ENCODE measurements around the gene ADARB2. TPM values are rescaled to one million over a fixed set of nuclear protein-coding genes. Genes with fewer than 3 reads are reported as not detected.

ADARB2 gene
- total RNA-seq, 1 donor from 2014 or later, result 0.05 TPM

DNA sequence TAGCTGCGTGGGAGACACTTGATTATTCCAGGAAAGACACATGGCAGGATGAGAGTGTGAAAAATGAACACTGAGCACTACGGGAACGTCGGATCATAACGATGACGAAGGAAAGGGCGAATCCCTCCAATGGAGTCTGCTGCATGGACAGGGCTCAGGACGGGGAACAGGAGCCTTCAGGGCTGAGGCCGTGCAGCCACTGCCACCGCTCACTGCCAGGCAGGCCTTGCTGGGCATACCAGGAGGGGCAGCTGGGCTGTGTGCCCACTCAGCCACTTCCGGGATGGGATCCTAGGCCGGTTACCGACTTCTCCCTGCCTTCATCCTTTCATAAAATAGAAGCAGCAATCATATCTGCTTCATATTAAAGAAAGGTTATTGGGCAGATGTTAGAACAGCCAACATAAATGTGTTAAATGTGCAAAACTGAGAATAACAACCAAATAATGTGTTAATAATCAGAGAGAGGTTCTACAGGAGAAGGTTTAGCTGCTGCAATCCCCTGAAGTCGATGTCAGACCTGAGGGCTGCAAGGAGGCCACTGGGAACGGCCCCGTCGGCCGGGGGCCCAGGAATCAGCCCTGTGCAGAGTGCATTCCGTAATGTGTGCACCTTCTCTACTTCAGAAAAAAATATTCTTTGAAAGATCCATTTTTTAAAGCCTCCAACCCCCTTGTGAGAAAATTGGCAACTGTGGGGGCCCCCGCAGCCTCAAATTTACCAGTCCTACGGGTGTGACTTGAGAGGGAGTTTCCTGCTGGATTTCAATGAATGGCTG is 63.6 kb downstream of the ADARB2 start:
- Mint-ChIP-seq H3K9me3 (no peaks in the 10 kb centered on the region), H3K27me3 (ENCODE audit: low read depth) (no peaks in the 10 kb centered on the region), H3K4me1 (ENCODE audit: low read depth) (no peaks in the 10 kb centered on the region), H3K4me3 (ENCODE audit: low read depth) (no peak overlapping the region), H3K27ac (no peak overlapping the region), H3K36me3 (ENCODE audit: low read depth) (no peaks in the 10 kb centered on the region)
- DNase-seq (ENCODE audit: low spot score), result no peak
- intact Hi-C loops (cut with micrococcal nuclease), result no loop called here

DNA sequence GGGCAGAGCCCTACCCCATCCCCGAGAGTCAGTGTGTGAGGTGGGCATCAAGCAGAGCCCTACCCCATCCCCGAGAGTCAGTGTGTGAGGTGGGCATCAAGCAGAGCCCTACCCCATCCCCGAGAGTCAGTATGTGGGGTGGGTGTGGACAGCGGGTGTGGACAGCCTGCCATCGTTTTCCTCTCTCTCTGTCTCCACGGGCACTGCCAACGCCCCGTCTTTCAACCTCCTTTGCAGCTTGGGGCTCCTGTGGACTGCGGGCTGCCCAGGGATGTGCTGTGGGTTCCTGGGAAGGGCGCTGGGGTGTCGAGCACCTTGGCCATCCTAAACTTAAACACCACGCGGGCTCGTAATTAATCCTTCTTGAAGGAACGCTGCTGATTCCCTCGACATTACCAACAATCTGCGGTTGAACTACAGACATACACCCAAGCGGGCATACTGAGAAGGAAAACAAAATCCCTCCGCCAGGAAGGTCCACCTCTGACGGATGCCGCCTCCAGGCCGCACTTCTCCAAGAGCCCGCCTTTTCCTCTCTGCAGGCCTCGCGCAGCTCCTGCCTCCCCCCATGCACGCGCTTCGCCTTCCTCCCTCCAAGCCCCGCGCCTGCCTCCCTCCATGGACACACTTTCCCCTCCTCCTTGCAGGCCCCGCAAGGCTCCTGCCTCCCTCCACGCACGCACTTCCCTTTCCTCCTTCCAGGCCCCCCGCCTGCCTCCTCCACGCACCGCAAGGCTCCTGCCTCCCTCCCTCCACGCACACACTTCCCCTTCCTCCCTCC is 65.1 kb downstream of the ADARB2 start:
- no peaks in the 10 kb centered on the region for H3K36me3 Mint-ChIP-seq (ENCODE audit: low read depth)
- H3K27ac Mint-ChIP-seq, result no peak overlapping the region
- H3K4me3 Mint-ChIP-seq (ENCODE audit: low read depth), result no peak overlapping the region
- intact Hi-C loops (cut with micrococcal nuclease), result no loop called here
- H3K9me3 Mint-ChIP-seq, result no peaks in the 10 kb centered on the region
- H3K4me1 Mint-ChIP-seq (ENCODE audit: low read depth), result no peaks in the 10 kb centered on the region
- no peak for DNase-seq (ENCODE audit: low spot score)
- no peaks in the 10 kb centered on the region for H3K27me3 Mint-ChIP-seq (ENCODE audit: low read depth)

DNA sequence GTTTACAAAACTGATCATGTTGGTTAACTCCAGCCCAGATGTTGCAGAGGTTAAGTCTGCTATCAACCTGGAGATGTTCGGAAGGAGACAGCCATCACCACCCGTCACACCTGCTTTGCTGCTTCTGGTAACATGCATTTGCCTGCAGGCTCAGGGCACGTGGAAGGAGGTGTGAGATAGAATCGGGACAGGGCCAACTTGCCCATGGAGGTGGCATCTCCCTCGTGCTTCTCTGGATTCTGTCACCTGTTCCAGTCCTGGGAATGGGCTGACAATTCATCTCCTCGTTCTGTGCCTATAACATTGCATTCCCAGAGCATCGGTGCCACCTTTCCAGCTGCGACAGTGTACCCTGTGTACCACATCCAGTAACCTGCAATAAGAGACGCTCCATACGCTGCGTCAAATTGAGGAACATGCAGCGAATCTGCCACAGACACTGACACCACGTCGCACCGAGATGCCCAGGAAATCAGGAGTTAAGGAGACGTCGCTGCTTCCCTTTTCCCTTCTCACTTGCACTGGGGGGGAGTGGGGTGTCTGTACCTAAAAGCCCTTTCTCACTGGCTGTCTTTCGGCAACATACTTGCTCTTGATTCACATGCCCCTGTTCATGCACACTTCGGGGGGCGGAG is 65.8 kb downstream of the ADARB2 start:
- Mint-ChIP-seq H3K27me3 (ENCODE audit: low read depth) (no peaks in the 10 kb centered on the region), H3K4me1 (ENCODE audit: low read depth) (no peaks in the 10 kb centered on the region)
- DNase-seq (ENCODE audit: low spot score), result no peak

DNA sequence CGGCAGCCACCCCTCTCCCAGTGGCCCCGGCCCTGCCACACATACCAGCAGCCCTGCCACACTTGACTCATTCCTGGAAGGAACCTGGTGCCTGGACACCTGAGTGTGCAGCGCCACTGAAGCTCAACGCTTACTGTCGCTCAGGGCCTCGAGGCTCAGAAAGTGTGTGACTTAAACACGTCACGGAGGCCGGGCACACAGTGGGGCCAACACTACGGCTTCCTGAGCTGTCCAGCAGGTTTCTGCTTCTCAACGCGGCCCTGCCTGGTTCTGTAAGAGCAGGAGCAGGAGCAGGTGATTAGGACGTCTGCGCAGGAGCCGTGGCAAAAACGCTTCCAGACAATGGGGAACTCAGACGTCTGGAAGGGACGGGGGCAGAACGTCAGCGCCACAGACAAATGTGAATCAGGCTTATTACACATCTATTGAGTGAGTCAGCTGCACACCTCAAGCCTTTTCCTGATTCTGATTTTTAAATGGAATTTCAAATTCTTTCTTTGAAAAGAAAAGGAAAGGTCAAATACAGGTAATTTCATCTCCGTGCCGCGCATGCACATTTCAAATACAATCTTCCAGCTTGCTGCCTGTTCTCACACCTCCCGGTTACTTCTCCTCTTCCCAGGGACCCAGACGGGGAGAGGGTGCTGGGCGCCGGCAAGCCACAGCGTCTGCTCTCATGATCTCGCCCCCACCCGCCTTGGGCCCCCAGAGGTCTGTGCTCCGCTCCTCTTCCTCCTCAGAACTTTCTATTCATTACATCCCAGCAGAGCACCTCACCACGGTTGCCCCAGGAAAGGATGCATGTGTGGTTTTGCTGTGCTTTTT is 66.6 kb downstream of the ADARB2 start:
- intact Hi-C loops (cut with micrococcal nuclease), result no loop called here
- no peaks in the 10 kb centered on the region for H3K27me3 Mint-ChIP-seq (ENCODE audit: low read depth)
- H3K4me3 Mint-ChIP-seq (ENCODE audit: low read depth), result no peak overlapping the region
- no peaks in the 10 kb centered on the region for H3K36me3 Mint-ChIP-seq (ENCODE audit: low read depth)
- DNase-seq (ENCODE audit: low spot score), result no peak
- H3K9me3 Mint-ChIP-seq, result no peaks in the 10 kb centered on the region
- no peaks in the 10 kb centered on the region for H3K4me1 Mint-ChIP-seq (ENCODE audit: low read depth)
- H3K27ac Mint-ChIP-seq, result no peak overlapping the region

More for the DNA sequence above, 65.8 kb downstream of the ADARB2 start:
- no peak overlapping the region for H3K27ac Mint-ChIP-seq
- H3K9me3 Mint-ChIP-seq, result no peaks in the 10 kb centered on the region
- H3K36me3 Mint-ChIP-seq (ENCODE audit: low read depth), result no peaks in the 10 kb centered on the region
- intact Hi-C loops (cut with micrococcal nuclease), result no loop called here
- H3K4me3 Mint-ChIP-seq (ENCODE audit: low read depth), result no peak overlapping the region

DNA sequence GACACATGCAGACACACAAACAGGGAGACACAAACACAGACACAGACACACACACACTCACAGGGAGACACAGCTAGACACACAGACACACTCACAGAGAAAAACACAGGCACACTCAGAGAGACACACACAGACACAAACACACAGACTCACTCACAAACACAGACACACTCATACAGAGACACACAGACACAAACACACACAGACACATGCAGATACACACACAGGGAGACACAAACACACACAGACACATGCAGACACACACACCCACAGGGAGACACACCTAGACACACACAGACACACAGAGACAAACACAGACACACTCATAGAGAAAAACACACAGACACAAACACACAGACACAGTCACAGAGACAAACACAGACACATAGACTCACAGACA is 67.9 kb downstream of the ADARB2 start:
- Mint-ChIP-seq H3K9me3 (no peaks in the 10 kb centered on the region), H3K4me1 (ENCODE audit: low read depth) (no peaks in the 10 kb centered on the region), H3K27me3 (ENCODE audit: low read depth) (no peaks in the 10 kb centered on the region), H3K27ac (no peak overlapping the region), H3K36me3 (ENCODE audit: low read depth) (no peaks in the 10 kb centered on the region), H3K4me3 (ENCODE audit: low read depth) (no peak overlapping the region)
- intact Hi-C loops (cut with micrococcal nuclease), result no loop called here
- DNase-seq (ENCODE audit: low spot score), result no peak

DNA sequence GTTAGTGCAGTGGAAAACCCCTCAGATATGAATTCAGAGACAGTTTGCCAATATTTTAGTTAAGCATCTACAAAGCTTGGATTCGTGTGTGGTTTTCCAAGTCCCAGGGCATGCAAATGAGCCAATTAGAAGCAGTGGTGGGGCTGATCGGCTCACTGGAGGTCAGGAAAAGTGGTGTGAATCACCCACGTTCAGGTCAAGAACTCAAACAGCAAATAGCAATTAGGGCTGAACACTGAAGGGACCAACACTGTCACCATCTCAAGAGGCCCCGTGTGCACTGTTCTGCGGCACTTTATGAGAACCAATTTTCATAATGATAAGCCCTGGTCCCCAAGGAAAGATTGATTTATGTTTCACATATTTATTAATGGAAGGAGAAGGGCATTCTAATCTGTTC is 68.9 kb downstream of the ADARB2 start:
- Mint-ChIP-seq H3K9me3 (no peaks in the 10 kb centered on the region), H3K27me3 (ENCODE audit: low read depth) (no peaks in the 10 kb centered on the region), H3K4me1 (ENCODE audit: low read depth) (no peaks in the 10 kb centered on the region), H3K4me3 (ENCODE audit: low read depth) (no peak overlapping the region), H3K27ac (no peak overlapping the region), H3K36me3 (ENCODE audit: low read depth) (no peaks in the 10 kb centered on the region)
- intact Hi-C loops (cut with micrococcal nuclease), result no loop called here
- DNase-seq (ENCODE audit: low spot score), result no peak

DNA sequence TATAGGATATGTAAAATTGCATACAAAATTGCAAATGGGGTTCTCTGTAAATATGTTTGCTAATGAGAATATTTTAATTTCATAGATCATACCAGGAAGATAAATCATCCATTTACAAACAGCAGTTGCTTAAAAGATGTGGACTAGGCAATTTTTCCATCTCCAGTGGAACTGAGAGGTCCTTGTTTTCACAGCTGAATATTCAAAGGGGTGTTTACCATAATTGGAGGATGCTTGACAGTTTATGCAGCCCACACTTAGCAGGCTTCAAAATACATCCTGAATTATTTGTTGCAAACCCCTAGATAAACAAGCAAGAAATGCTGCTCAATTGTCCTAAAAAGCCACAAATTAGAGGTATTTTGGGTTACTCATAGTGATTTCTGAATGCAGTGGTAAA is 69.9 kb downstream of the ADARB2 start:
- DNase-seq (ENCODE audit: low spot score), result no peak
- no peaks in the 10 kb centered on the region for H3K4me1 Mint-ChIP-seq (ENCODE audit: low read depth)
- no peaks in the 10 kb centered on the region for H3K36me3 Mint-ChIP-seq (ENCODE audit: low read depth)
- no peak overlapping the region for H3K27ac Mint-ChIP-seq
- intact Hi-C loops (cut with micrococcal nuclease), result no loop called here
- no peak overlapping the region for H3K4me3 Mint-ChIP-seq (ENCODE audit: low read depth)
- H3K9me3 Mint-ChIP-seq, result no peaks in the 10 kb centered on the region
- H3K27me3 Mint-ChIP-seq (ENCODE audit: low read depth), result no peaks in the 10 kb centered on the region

DNA sequence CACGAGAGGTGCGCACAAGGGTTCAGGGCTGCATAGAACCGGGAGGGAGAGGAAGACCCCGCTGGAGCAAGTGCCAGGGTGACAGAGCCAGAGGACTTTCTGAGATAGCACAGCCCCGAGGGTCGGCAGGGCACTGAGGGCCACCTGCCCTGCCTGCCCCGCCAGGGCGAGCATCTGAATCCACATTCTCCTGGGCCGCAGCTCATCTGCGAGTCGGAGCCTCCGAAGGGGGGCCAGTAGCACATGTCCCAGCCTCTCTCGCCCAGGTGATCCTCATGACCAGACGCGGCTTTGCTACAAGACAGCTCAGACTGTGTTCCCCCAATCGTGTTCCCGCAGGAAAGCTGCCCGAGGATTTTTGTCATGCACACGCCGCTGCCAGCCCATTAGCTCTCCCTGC is 71.2 kb downstream of the ADARB2 start:
- Mint-ChIP-seq H3K4me3 (ENCODE audit: low read depth) (no peak overlapping the region), H3K36me3 (ENCODE audit: low read depth) (no peaks in the 10 kb centered on the region), H3K4me1 (ENCODE audit: low read depth) (no peaks in the 10 kb centered on the region), H3K27ac (no peak overlapping the region), H3K9me3 (no peaks in the 10 kb centered on the region), H3K27me3 (ENCODE audit: low read depth) (no peaks in the 10 kb centered on the region)
- no peak for DNase-seq (ENCODE audit: low spot score)
- intact Hi-C loops (cut with micrococcal nuclease), result no loop called here

DNA sequence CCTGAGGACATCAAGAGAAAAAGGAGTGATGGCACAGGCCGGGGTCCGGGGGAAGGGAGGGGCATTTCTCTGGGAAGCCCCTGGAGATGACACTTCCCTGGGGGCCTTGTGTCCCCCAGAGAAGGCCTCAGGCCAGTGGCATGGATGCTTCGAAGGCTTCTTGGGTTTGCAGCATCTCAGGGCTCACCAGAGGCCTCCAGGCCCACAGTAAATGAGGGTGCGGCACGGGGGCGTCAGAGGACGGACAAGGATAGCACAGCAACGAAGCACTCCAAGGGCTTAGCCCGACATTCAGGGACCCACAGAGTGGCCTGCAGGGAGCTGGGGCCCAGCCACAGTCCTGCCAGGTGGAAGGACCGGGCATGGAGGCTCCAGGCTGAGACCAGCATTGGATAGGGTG is 71.6 kb downstream of the ADARB2 start:
- DNase-seq (ENCODE audit: low spot score), result no peak
- Mint-ChIP-seq H3K27ac (no peak overlapping the region), H3K4me3 (ENCODE audit: low read depth) (no peak overlapping the region), H3K27me3 (ENCODE audit: low read depth) (no peaks in the 10 kb centered on the region), H3K36me3 (ENCODE audit: low read depth) (no peaks in the 10 kb centered on the region), H3K4me1 (ENCODE audit: low read depth) (no peaks in the 10 kb centered on the region), H3K9me3 (no peaks in the 10 kb centered on the region)
- intact Hi-C loops (cut with micrococcal nuclease), result no loop called here

DNA sequence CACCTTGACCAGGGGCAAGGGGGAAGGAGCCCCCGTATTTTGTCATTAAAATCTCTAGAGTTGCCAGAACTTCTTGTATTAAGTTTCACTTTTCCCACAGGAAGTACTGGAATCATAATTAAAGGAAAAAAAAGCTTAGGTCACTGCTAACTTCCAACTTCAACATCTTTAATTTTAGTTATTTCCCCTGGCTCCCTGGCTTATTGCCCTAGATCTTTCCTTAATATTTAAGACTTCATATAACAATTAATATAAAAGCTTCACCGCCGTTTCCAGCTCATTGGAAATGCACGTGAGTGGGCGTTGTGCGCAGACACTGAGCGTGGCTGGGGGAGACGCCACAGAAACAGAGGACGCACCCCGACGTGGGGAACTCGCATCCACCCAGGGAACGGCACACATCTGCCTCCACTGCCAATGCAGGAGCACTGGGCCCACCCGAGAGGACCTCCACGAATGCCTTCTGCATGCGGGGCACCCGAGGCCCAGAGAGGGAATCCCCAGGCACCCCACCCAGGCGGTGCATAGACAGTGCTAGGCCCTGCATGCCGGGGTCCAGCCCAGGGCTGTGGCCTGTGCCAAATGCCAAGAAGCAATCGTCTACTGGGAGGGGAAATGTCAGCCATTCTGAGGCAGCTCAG is 72.2 kb downstream of the ADARB2 start:
- Mint-ChIP-seq H3K36me3 (ENCODE audit: low read depth) (no peaks in the 10 kb centered on the region), H3K9me3 (no peaks in the 10 kb centered on the region), H3K4me3 (ENCODE audit: low read depth) (no peak overlapping the region), H3K27me3 (ENCODE audit: low read depth) (no peaks in the 10 kb centered on the region), H3K4me1 (ENCODE audit: low read depth) (no peaks in the 10 kb centered on the region), H3K27ac (no peak overlapping the region)
- intact Hi-C loops (cut with micrococcal nuclease), result no loop called here
- no peak for DNase-seq (ENCODE audit: low spot score)

DNA sequence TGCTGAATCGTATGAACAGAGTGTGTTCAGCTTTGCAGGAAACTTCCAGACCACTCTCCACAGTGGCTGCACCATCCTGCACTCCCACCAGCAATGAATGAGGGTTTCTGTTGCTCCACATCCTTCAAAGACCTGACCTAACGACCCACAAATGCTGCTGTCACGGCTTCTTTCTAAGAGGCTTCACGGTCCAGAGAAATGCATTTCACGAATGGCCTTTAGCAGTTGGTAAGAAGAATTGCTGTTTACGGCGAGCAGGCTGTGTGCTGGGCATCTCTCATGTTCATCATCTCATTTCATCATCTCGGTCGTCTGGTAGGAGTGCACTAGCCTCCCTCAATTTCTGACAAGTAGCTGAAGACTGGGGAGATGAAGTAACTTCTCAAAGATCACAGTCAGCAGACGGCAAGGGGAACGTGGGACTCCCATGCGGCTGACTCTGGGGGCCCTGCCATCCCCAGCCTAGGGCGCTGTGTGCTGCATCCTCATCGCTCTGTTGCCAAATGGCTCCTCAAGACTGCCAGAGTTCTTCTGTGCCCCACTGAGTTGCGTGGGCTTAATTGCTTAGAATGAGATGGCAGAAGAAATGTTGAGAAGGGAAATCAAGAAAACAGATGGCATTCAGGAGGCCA is 72.9 kb downstream of the ADARB2 start:
- Mint-ChIP-seq H3K27ac (no peak overlapping the region), H3K4me1 (ENCODE audit: low read depth) (no peaks in the 10 kb centered on the region), H3K36me3 (ENCODE audit: low read depth) (no peaks in the 10 kb centered on the region), H3K27me3 (ENCODE audit: low read depth) (no peaks in the 10 kb centered on the region), H3K9me3 (no peaks in the 10 kb centered on the region), H3K4me3 (ENCODE audit: low read depth) (no peak overlapping the region)
- DNase-seq (ENCODE audit: low spot score), result no peak
- intact Hi-C loops (cut with micrococcal nuclease), result no loop called here

DNA sequence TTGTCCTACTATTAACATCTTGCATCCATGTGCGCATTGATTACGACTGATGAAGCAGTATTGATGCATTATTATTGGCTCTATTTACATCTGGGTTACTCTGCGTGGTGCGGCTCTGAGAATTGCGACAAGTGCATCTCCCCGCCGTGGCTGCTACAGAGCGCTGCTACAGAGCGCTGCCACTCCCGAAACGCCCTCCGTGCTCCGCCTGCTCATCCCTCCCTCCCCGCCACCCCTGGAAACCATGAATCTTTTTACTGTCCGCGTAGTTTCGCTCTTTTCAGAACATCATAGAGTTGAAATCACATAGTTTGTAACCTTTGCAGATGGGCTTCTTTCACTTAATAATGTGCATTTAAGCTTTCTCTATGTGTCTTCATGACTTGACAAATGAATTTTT is 74.1 kb downstream of the ADARB2 start:
- no peak overlapping the region for H3K27ac Mint-ChIP-seq
- intact Hi-C loops (cut with micrococcal nuclease), result no loop called here
- no peaks in the 10 kb centered on the region for H3K9me3 Mint-ChIP-seq

More for the DNA sequence above, 74.1 kb downstream of the ADARB2 start:
- DNase-seq (ENCODE audit: low spot score), result no peak
- H3K4me3 Mint-ChIP-seq (ENCODE audit: low read depth), result no peak overlapping the region
- no peaks in the 10 kb centered on the region for H3K36me3 Mint-ChIP-seq (ENCODE audit: low read depth)
- H3K4me1 Mint-ChIP-seq (ENCODE audit: low read depth), result no peaks in the 10 kb centered on the region
- H3K27me3 Mint-ChIP-seq (ENCODE audit: low read depth), result no peaks in the 10 kb centered on the region

Data from activated T-helper 2 cell treated with anti-CD3 and anti-CD28 coated beads, Interferon-gamma antibody, Interleukin-2, Interleukin-4, amounts not matched to agents 10 μg/mL and 5 μg/mL and 100 μg/mL, durations not matched to agents 14 hours and 24 hours and 36 hours (primary cell).